ENCODE measurements around the gene SYT1.

The SYT1 gene

GRCh38 chr12:79388011-79388410, 523.4 kb downstream of the SYT1 start:
- Histone ChIP-seq H3K9me3 (no peaks in the 10 kb centered on the region), H3K27ac (no peak overlapping the region), H3K4me1 (ENCODE audit: control insufficient read depth in 1 of 2, insufficient read depth in 1 of 2, low read depth in 1 of 2, low read length in 1 of 2) (no peaks in the 10 kb centered on the region), H3K4me3 (ENCODE audit: low read depth in 1 of 2, low read length in 1 of 2) (no peak overlapping the region), H3K36me3 (no peaks in the 10 kb centered on the region), H3K27me3 (no peaks in the 10 kb centered on the region)
- no peak for TF ChIP-seq CTCF (IDR thresholded peaks at IDR 0.05)

- no peaks in the 10 kb centered on the region for H3K36me3 ChIP-seq
- H3K27ac ChIP-seq, result no peak overlapping the region
- no peaks in the 10 kb centered on the region for H3K4me1 ChIP-seq (ENCODE audit: control insufficient read depth in 1 of 2, insufficient read depth in 1 of 2, low read depth in 1 of 2, low read length in 1 of 2)
- no peaks in the 10 kb centered on the region for H3K9me3 ChIP-seq
- TF ChIP-seq CTCF (IDR thresholded peaks at IDR 0.05), result no peak
- no peak overlapping the region for H3K4me3 ChIP-seq (ENCODE audit: low read depth in 1 of 2, low read length in 1 of 2)
- no peaks in the 10 kb centered on the region for H3K27me3 ChIP-seq
Measured at GRCh38 chr12:79393842-79394241, 529.3 kb downstream of the SYT1 start.

- H3K36me3 ChIP-seq, result no peaks in the 10 kb centered on the region
- no peaks in the 10 kb centered on the region for H3K4me1 ChIP-seq (ENCODE audit: control insufficient read depth in 1 of 2, insufficient read depth in 1 of 2, low read depth in 1 of 2, low read length in 1 of 2)
- no peaks in the 10 kb centered on the region for H3K9me3 ChIP-seq
- no peak for TF ChIP-seq CTCF (IDR thresholded peaks at IDR 0.05)
- H3K27me3 ChIP-seq, result no peaks in the 10 kb centered on the region
- H3K27ac ChIP-seq, result no peak overlapping the region
- H3K4me3 ChIP-seq (ENCODE audit: low read depth in 1 of 2, low read length in 1 of 2), result no peak overlapping the region
Measured at GRCh38 chr12:79397609-79398008, 533.0 kb downstream of the SYT1 start.

GRCh38 chr12:79400481-79400880, 535.9 kb downstream of the SYT1 start:
- Histone ChIP-seq H3K27me3 (no peaks in the 10 kb centered on the region), H3K27ac (no peak overlapping the region), H3K4me1 (ENCODE audit: control insufficient read depth in 1 of 2, insufficient read depth in 1 of 2, low read depth in 1 of 2, low read length in 1 of 2) (no peaks in the 10 kb centered on the region), H3K4me3 (ENCODE audit: low read depth in 1 of 2, low read length in 1 of 2) (no peak overlapping the region), H3K36me3 (no peaks in the 10 kb centered on the region), H3K9me3 (no peaks in the 10 kb centered on the region)
- TF ChIP-seq CTCF (IDR thresholded peaks at IDR 0.05), result no peak

GRCh38 chr12:79402606-79403005, 538.0 kb downstream of the SYT1 start:
- Histone ChIP-seq H3K4me1 (ENCODE audit: control insufficient read depth in 1 of 2, insufficient read depth in 1 of 2, low read depth in 1 of 2, low read length in 1 of 2) (no peaks in the 10 kb centered on the region), H3K27ac (no peak overlapping the region)
- TF ChIP-seq CTCF (IDR thresholded peaks at IDR 0.05), result no peak

GRCh38 chr12:79406993-79407392, 542.4 kb downstream of the SYT1 start:
- Histone ChIP-seq H3K27ac (no peak overlapping the region), H3K4me3 (ENCODE audit: low read depth in 1 of 2, low read length in 1 of 2) (no peak overlapping the region), H3K4me1 (ENCODE audit: control insufficient read depth in 1 of 2, insufficient read depth in 1 of 2, low read depth in 1 of 2, low read length in 1 of 2) (no peaks in the 10 kb centered on the region), H3K27me3 (no peaks in the 10 kb centered on the region), H3K36me3 (no peaks in the 10 kb centered on the region), H3K9me3 (no peaks in the 10 kb centered on the region)
- no peak for TF ChIP-seq CTCF (IDR thresholded peaks at IDR 0.05)

More at GRCh38 chr12:79402606-79403005, 538.0 kb downstream of the SYT1 start:
- Histone ChIP-seq H3K4me3 (ENCODE audit: low read depth in 1 of 2, low read length in 1 of 2) (no peak overlapping the region), H3K36me3 (no peaks in the 10 kb centered on the region), H3K9me3 (no peaks in the 10 kb centered on the region), H3K27me3 (no peaks in the 10 kb centered on the region)
